T-helper 17 cell (primary cell): ENCODE measurements around the gene SCAF4. TPM values are rescaled to one million over a fixed set of nuclear protein-coding genes. Genes with fewer than 3 reads are reported as not detected.

Source experiments
- ATAC-seq: fragments of 150-1000 bp; cut with Tn5 transposase; 2 replicates; pipeline ENCODE4 v1.10.0; 2021; ENCODE audit warnings: mild to moderate bottlenecking, moderate library complexity
- DNase-seq, 3 donors: peaks; one replicate each; pipeline versions ENCODE4 v3.0.0 to v3.0.0-alpha.2; 2020 to 2021
- H3K9me3 ChIP-seq: one replicate; pipeline ENCODE4 v1.7.0; 2013; ENCODE audit warnings: low read length, mild to moderate bottlenecking; ENCODE audit not compliant: control insufficient read depth, poor library complexity, severe bottlenecking
- H3K27ac Mint-ChIP-seq: one replicate; pipeline ENCODE4 v1.8.0; 2022; ENCODE audit warnings: mild to moderate bottlenecking, moderate library complexity, mixed read lengths
- H3K27me3 Mint-ChIP-seq: one replicate; pipeline ENCODE4 v1.8.0; 2022; ENCODE audit warnings: mixed read lengths
- H3K36me3 Mint-ChIP-seq: one replicate; pipeline ENCODE4 v1.8.0; 2022; ENCODE audit warnings: low read depth, mixed read lengths
- H3K4me1 Mint-ChIP-seq: one replicate; pipeline ENCODE4 v1.8.0; 2022; ENCODE audit warnings: mild to moderate bottlenecking, mixed read lengths
- H3K4me3 Mint-ChIP-seq: one replicate; pipeline ENCODE4 v1.8.0; 2022; ENCODE audit warnings: mild to moderate bottlenecking, moderate library complexity, mixed read lengths
- total RNA-seq, 4 donors: library from RNA in 2 of 4; stranded (reverse) in 2 of 4; gene quantifications; one replicate each; pipeline ENCODE4 v1.2.3 and lab custom pipeline; 2022 to 2026

The SCAF4 gene
- total RNA-seq, 2 donors from 2014 or later: 53.8 to 61.3 TPM

- H3K27ac Mint-ChIP-seq: no peak overlapping the region
- ATAC-seq: no peak
- peaks cover 4% of the 10 kb centered on the region for H3K4me1 Mint-ChIP-seq
- H3K9me3 ChIP-seq: no peaks in the 10 kb centered on the region
- DNase-seq: no peak
- H3K4me3 Mint-ChIP-seq: no peak overlapping the region
- no peaks in the 10 kb centered on the region for H3K36me3 Mint-ChIP-seq
- H3K27me3 Mint-ChIP-seq: no peaks in the 10 kb centered on the region
Observed at GRCh38 chr21:31732597-31733550, 956 bp upstream of the SCAF4 start.

- no peaks in the 10 kb centered on the region for H3K9me3 ChIP-seq
- DNase-seq: peak; percentile 28 to 37 (median 33)
- Mint-ChIP-seq H3K4me1 (peaks cover 9% of the 10 kb centered on the region), H3K36me3 (no peaks in the 10 kb centered on the region), H3K27ac (peak overlapping the region; percentile 78), H3K27me3 (no peaks in the 10 kb centered on the region), H3K4me3 (no peak overlapping the region)
- peak; percentile 34 for ATAC-seq
Observed at GRCh38 chr21:31731056-31731856, 662 bp downstream of the SCAF4 start.

- Mint-ChIP-seq H3K27me3 (no peaks in the 10 kb centered on the region), H3K36me3 (no peaks in the 10 kb centered on the region), H3K4me3 (no peak overlapping the region), H3K4me1 (peaks cover 9% of the 10 kb centered on the region), H3K27ac (peak overlapping the region; percentile 78)
- ATAC-seq (no peak), DNase-seq (no peak)
- no peaks in the 10 kb centered on the region for H3K9me3 ChIP-seq
Observed at GRCh38 chr21:31730712-31731055, 1.2 kb downstream of the SCAF4 start.

GRCh38 chr21:31729622-31730343 lies 2.1 kb downstream of the SCAF4 start:
- Mint-ChIP-seq H3K27ac (no peak overlapping the region), H3K27me3 (no peaks in the 10 kb centered on the region), H3K4me3 (no peak overlapping the region), H3K36me3 (no peaks in the 10 kb centered on the region), H3K4me1 (peaks cover 15% of the 10 kb centered on the region)
- DNase-seq (no peak), ATAC-seq (no peak)
- no peaks in the 10 kb centered on the region for H3K9me3 ChIP-seq

- no peaks in the 10 kb centered on the region for H3K36me3 Mint-ChIP-seq
- no peaks in the 10 kb centered on the region for H3K27me3 Mint-ChIP-seq
- H3K9me3 ChIP-seq: no peaks in the 10 kb centered on the region
- no peak overlapping the region for H3K4me3 Mint-ChIP-seq
- DNase-seq (no peak), ATAC-seq (no peak)
- peaks cover 22% of the 10 kb centered on the region for H3K4me1 Mint-ChIP-seq
- H3K27ac Mint-ChIP-seq: no peak overlapping the region
Observed at GRCh38 chr21:31728952-31729351, 3.0 kb downstream of the SCAF4 start.

- H3K4me3 Mint-ChIP-seq: no peak overlapping the region
- H3K4me1 Mint-ChIP-seq: peaks cover 26% of the 10 kb centered on the region
- H3K27ac Mint-ChIP-seq: no peak overlapping the region
- ATAC-seq (no peak), DNase-seq (no peak)
- H3K9me3 ChIP-seq: no peaks in the 10 kb centered on the region
- no peaks in the 10 kb centered on the region for H3K36me3 Mint-ChIP-seq
- no peaks in the 10 kb centered on the region for H3K27me3 Mint-ChIP-seq
Observed at GRCh38 chr21:31728191-31728590, 3.7 kb downstream of the SCAF4 start.

- Mint-ChIP-seq H3K4me1 (peaks cover 26% of the 10 kb centered on the region), H3K27me3 (no peaks in the 10 kb centered on the region), H3K27ac (no peak overlapping the region), H3K36me3 (no peaks in the 10 kb centered on the region), H3K4me3 (peak overlapping the region; percentile 5)
- DNase-seq: no peak
- no peak for ATAC-seq
- no peaks in the 10 kb centered on the region for H3K9me3 ChIP-seq
Observed at GRCh38 chr21:31727181-31727580, 4.7 kb downstream of the SCAF4 start.

GRCh38 chr21:31726407-31726806 lies 5.5 kb downstream of the SCAF4 start:
- no peak overlapping the region for H3K27ac Mint-ChIP-seq
- no peaks in the 10 kb centered on the region for H3K9me3 ChIP-seq
- H3K4me3 Mint-ChIP-seq: no peak overlapping the region
- H3K4me1 Mint-ChIP-seq: peaks cover 28% of the 10 kb centered on the region
- ATAC-seq (no peak), DNase-seq (no peak)
- H3K36me3 Mint-ChIP-seq: no peaks in the 10 kb centered on the region
- H3K27me3 Mint-ChIP-seq: no peaks in the 10 kb centered on the region

GRCh38 chr21:31725202-31725839 lies 6.6 kb downstream of the SCAF4 start:
- peaks cover 35% of the 10 kb centered on the region for H3K4me1 Mint-ChIP-seq
- no peaks in the 10 kb centered on the region for H3K36me3 Mint-ChIP-seq
- H3K27me3 Mint-ChIP-seq: no peaks in the 10 kb centered on the region
- H3K9me3 ChIP-seq: no peaks in the 10 kb centered on the region
- DNase-seq (no peak), ATAC-seq (no peak)
- H3K4me3 Mint-ChIP-seq: peak overlapping the region; percentile 61
- H3K27ac Mint-ChIP-seq: peak overlapping the region; percentile 34

GRCh38 chr21:31724552-31724951 lies 7.4 kb downstream of the SCAF4 start:
- H3K27ac Mint-ChIP-seq: peak overlapping the region; percentile 34

GRCh38 chr21:31721381-31721780 lies 10.5 kb downstream of the SCAF4 start:
- no peaks in the 10 kb centered on the region for H3K36me3 Mint-ChIP-seq
- no peak for ATAC-seq
- H3K27me3 Mint-ChIP-seq: no peaks in the 10 kb centered on the region
- H3K4me3 Mint-ChIP-seq: peak overlapping the region; percentile 53
- DNase-seq: no peak
- H3K9me3 ChIP-seq: no peaks in the 10 kb centered on the region
- peaks cover 49% of the 10 kb centered on the region for H3K4me1 Mint-ChIP-seq
- peak overlapping the region; percentile 51 for H3K27ac Mint-ChIP-seq

More at GRCh38 chr21:31724552-31724951, 7.4 kb downstream of the SCAF4 start:
- Mint-ChIP-seq H3K4me1 (peaks cover 40% of the 10 kb centered on the region), H3K27me3 (no peaks in the 10 kb centered on the region), H3K4me3 (no peak overlapping the region), H3K36me3 (no peaks in the 10 kb centered on the region)
- no peak for DNase-seq
- no peak for ATAC-seq
- no peaks in the 10 kb centered on the region for H3K9me3 ChIP-seq

GRCh38 chr21:31720739-31721138 lies 11.2 kb downstream of the SCAF4 start:
- ATAC-seq: no peak
- peaks cover 51% of the 10 kb centered on the region for H3K4me1 Mint-ChIP-seq
- H3K27ac Mint-ChIP-seq: peak overlapping the region; percentile 51
- H3K27me3 Mint-ChIP-seq: no peaks in the 10 kb centered on the region
- no peaks in the 10 kb centered on the region for H3K9me3 ChIP-seq
- no peak overlapping the region for H3K4me3 Mint-ChIP-seq
- no peak for DNase-seq
- H3K36me3 Mint-ChIP-seq: no peaks in the 10 kb centered on the region
